ENCODE results near the gene OTUD4. TPM values are rescaled to one million over a fixed set of nuclear protein-coding genes. Genes with fewer than 3 reads are reported as not detected.

The OTUD4 gene
- total RNA-seq, 4 donors from 2014 or later, result 27.3 to 53.1 (median 39.1) TPM

GRCh38 chr4:145107126-145107525, 73.3 kb downstream of the OTUD4 start:
- Histone ChIP-seq H3K27ac (no peak overlapping the region), H3K4me3 (no peak overlapping the region), H3K4me1 (peaks cover 0 to 13% (median 0%) of the 10 kb centered on the region in 3 donors), H3K27me3 (no peaks in the 10 kb centered on the region), H3K9me3 (no peaks in the 10 kb centered on the region), H3K36me3 (peaks cover 4 to 79% of the 10 kb centered on the region in 2 donors)
- ATAC-seq, result no peak
- WGBS, 2 donors (ENCODE audit: low coverage in 1 of 2), result 48 to 56% methylated on average over 2 of the region's 2 CpGs
- TF ChIP-seq POLR2AphosphoS5 (IDR thresholded peaks at IDR 0.05) (no peak), POLR2A (IDR thresholded peaks at IDR 0.05) (no peak)

GRCh38 chr4:145103496-145103895, 76.9 kb downstream of the OTUD4 start:
- no peaks in the 10 kb centered on the region for H3K27me3 ChIP-seq
- H3K4me3 ChIP-seq, result no peak overlapping the region
- no peak overlapping the region for H3K27ac ChIP-seq
- no peaks in the 10 kb centered on the region for H3K9me3 ChIP-seq
- H3K4me1 ChIP-seq, result peaks cover 11 to 46% (median 11%) of the 10 kb centered on the region in 3 donors
- H3K36me3 ChIP-seq, result peaks cover 0 to 43% of the 10 kb centered on the region in 2 donors
- no peak for TF ChIP-seq POLR2AphosphoS5 (IDR thresholded peaks at IDR 0.05)
- no peak for TF ChIP-seq EP300 (IDR thresholded peaks at IDR 0.05)
- TF ChIP-seq POLR2A (IDR thresholded peaks at IDR 0.05), result no peak
- TF ChIP-seq CTCF (IDR thresholded peaks at IDR 0.05), result no peak
- no peak for ATAC-seq
- 61 to 75% methylated on average over 2 to 3 of the region's 3 CpGs for WGBS, 2 donors (ENCODE audit: low coverage in 1 of 2)

- peaks cover 0 to 34% of the 10 kb centered on the region in 2 donors for H3K36me3 ChIP-seq
- H3K4me1 ChIP-seq, result peaks cover 11 to 46% (median 11%) of the 10 kb centered on the region in 3 donors
- WGBS, 2 donors (ENCODE audit: low coverage in 1 of 2), result 76 to 88% methylated on average over 1 to 2 of the region's 2 CpGs
- H3K27me3 ChIP-seq, result no peaks in the 10 kb centered on the region
- no peaks in the 10 kb centered on the region for H3K9me3 ChIP-seq
- TF ChIP-seq CTCF (IDR thresholded peaks at IDR 0.05), result no peak
- no peak for TF ChIP-seq POLR2A (IDR thresholded peaks at IDR 0.05)
- no peak for TF ChIP-seq EP300 (IDR thresholded peaks at IDR 0.05)
- TF ChIP-seq POLR2AphosphoS5 (IDR thresholded peaks at IDR 0.05), result no peak
- H3K4me3 ChIP-seq, result no peak overlapping the region
- ATAC-seq, result no peak
- no peak overlapping the region for H3K27ac ChIP-seq
Measured at GRCh38 chr4:145102619-145103018, 77.8 kb downstream of the OTUD4 start.

GRCh38 chr4:145101091-145101490, 79.3 kb downstream of the OTUD4 start:
- ATAC-seq, result no peak
- H3K27me3 ChIP-seq, result no peaks in the 10 kb centered on the region
- H3K9me3 ChIP-seq, result no peaks in the 10 kb centered on the region
- no peak overlapping the region for H3K4me3 ChIP-seq
- TF ChIP-seq EP300 (IDR thresholded peaks at IDR 0.05) (no peak), POLR2AphosphoS5 (IDR thresholded peaks at IDR 0.05) (no peak), POLR2A (IDR thresholded peaks at IDR 0.05) (no peak), CTCF (IDR thresholded peaks at IDR 0.05) (no peak)
- H3K4me1 ChIP-seq, result peaks cover 11 to 60% (median 19%) of the 10 kb centered on the region in 3 donors
- H3K27ac ChIP-seq, result no peak overlapping the region
- WGBS, 2 donors (ENCODE audit: low coverage in 1 of 2), result 100% methylated on average over 1 of the region's 1 CpG
- peaks cover 0 to 19% of the 10 kb centered on the region in 2 donors for H3K36me3 ChIP-seq

- WGBS, 2 donors (ENCODE audit: low coverage in 1 of 2), result 27 to 36% methylated on average over 4 to 5 of the region's 5 CpGs
- ATAC-seq, result no peak
- TF ChIP-seq CTCF (IDR thresholded peaks at IDR 0.05) (no peak), POLR2A (IDR thresholded peaks at IDR 0.05) (no peak), POLR2AphosphoS5 (IDR thresholded peaks at IDR 0.05) (no peak), EP300 (IDR thresholded peaks at IDR 0.05) (no peak)
- Histone ChIP-seq H3K27me3 (no peaks in the 10 kb centered on the region), H3K27ac (no peak overlapping the region), H3K4me1 (peaks cover 11 to 67% (median 19%) of the 10 kb centered on the region in 3 donors), H3K36me3 (peaks cover 0 to 14% of the 10 kb centered on the region in 2 donors), H3K4me3 (peak overlapping the region in 1 of 2 donors; percentile 76), H3K9me3 (no peaks in the 10 kb centered on the region)
Measured at GRCh38 chr4:145099653-145100052, 80.7 kb downstream of the OTUD4 start.
